ENCODE data around the gene PRKAG3.

- TF ChIP-seq, protein P1, sequence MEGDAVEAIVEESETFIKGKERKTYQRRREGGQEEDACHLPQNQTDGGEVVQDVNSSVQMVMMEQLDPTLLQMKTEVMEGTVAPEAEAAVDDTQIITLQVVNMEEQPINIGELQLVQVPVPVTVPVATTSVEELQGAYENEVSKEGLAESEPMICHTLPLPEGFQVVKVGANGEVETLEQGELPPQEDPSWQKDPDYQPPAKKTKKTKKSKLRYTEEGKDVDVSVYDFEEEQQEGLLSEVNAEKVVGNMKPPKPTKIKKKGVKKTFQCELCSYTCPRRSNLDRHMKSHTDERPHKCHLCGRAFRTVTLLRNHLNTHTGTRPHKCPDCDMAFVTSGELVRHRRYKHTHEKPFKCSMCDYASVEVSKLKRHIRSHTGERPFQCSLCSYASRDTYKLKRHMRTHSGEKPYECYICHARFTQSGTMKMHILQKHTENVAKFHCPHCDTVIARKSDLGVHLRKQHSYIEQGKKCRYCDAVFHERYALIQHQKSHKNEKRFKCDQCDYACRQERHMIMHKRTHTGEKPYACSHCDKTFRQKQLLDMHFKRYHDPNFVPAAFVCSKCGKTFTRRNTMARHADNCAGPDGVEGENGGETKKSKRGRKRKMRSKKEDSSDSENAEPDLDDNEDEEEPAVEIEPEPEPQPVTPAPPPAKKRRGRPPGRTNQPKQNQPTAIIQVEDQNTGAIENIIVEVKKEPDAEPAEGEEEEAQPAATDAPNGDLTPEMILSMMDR (IDR thresholded peaks at IDR 0.05) = no peak
- no peak for TF ChIP-seq EZH2 (IDR thresholded peaks at IDR 0.05; ENCODE audit: borderline replicate concordance, insufficient read depth, low read depth, low read length, poor library complexity, severe bottlenecking)
These were observed 47.5 kb upstream of the PRKAG3 start for GRCh38 chr2:218878926-218879761.

All from B cell (primary cell).